HepG2 (cell line): ENCODE results near the gene RAB1B. TPM values are rescaled to one million over a fixed set of nuclear protein-coding genes. Genes with fewer than 3 reads are reported as not detected.
A peak's percentile ranks its signal among the peaks of the same experiment; 100 is the strongest.

Experiments
- ATF4 ChIP-seq, 2 experiments: fragments of 450-650 bp in 1 of 2; sonication (generic) in 1 of 2; formaldehyde crosslinking; IDR thresholded peaks; 2 replicates each; pipeline versions ENCODE4 v1.5.0 to v1.8.0; 2020 to 2022; ENCODE audit warnings: mild to moderate bottlenecking in 1 of 2, missing genetic modification reagents in 1 of 2
- ATF7 ChIP-seq, 2 experiments: fragments of 450-650 bp in 1 of 2; sonication (generic) in 1 of 2; formaldehyde crosslinking in 1 of 2; IDR thresholded peaks; 2 replicates each; pipeline versions ENCODE4 v1.4.0 to v1.6.1; 2016 to 2020; ENCODE audit warnings: antibody characterized with exemption in 1 of 2, mild to moderate bottlenecking in 1 of 2, missing genetic modification reagents in 1 of 2
- CHCHD3 ChIP-seq: sonication (generic); formaldehyde crosslinking; IDR thresholded peaks from 2 replicates; pipeline ENCODE4 v1.8.0; 2022; ENCODE audit warnings: mild to moderate bottlenecking, missing genetic modification reagents, moderate library complexity
- CREB1 ChIP-seq, 2 experiments: fragments of 450-650 bp in 1 of 2; IDR thresholded peaks; 2 replicates each; pipeline ENCODE4 v1.6.1; 2016 to 2017; ENCODE audit warnings: control low read depth in 1 of 2, mild to moderate bottlenecking in 1 of 2, missing compliant biosample characterization in 1 of 2, missing genetic modification characterization in 1 of 2
- GTF2F1 ChIP-seq: fragments of 150-350 bp; IDR thresholded peaks from 2 replicates; pipeline ENCODE4 v1.6.1; 2014; ENCODE audit warnings: low read length
- GTF3A ChIP-seq: sonication (generic); formaldehyde crosslinking; conservative IDR thresholded peaks from 2 replicates; pipeline ENCODE4 v1.4.0; 2020; ENCODE audit warnings: mild to moderate bottlenecking, missing genetic modification reagents
- HOMEZ ChIP-seq: IDR thresholded peaks from 2 replicates; pipeline ENCODE4 v1.6.1; 2016; ENCODE audit warnings: low read depth
- KMT2A ChIP-seq: sonication (generic); formaldehyde crosslinking; IDR thresholded peaks from 2 replicates; pipeline ENCODE4 v1.4.0; 2020; ENCODE audit warnings: missing genetic modification reagents
- MAFK ChIP-seq, 2 experiments: IDR thresholded peaks in 1 of 2; conservative IDR thresholded peaks in 1 of 2; 2 replicates each; pipeline ENCODE4 v1.6.1; 2011; ENCODE audit warnings: improper control_type of control experiment in 2 of 2, low read length in 2 of 2
- NRL ChIP-seq: sonication (generic); formaldehyde crosslinking; IDR thresholded peaks from 2 replicates; pipeline ENCODE4 v1.5.0; 2020; ENCODE audit warnings: missing genetic modification reagents, mild to moderate bottlenecking, moderate library complexity, borderline replicate concordance
- RBM39 ChIP-seq: fragments of 200-400 bp; formaldehyde crosslinking; IDR thresholded peaks from one replicate; pipeline ENCODE4 v1.6.1; 2018; ENCODE audit warnings: antibody characterized with exemption, mild to moderate bottlenecking, low read depth, low read length; ENCODE audit not compliant: poor library complexity, severe bottlenecking
- RFXAP ChIP-seq: sonication (generic); formaldehyde crosslinking; IDR thresholded peaks from 2 replicates; pipeline ENCODE4 v1.4.0; 2020; ENCODE audit warnings: missing genetic modification reagents, borderline replicate concordance
- RXRA ChIP-seq: sonication (generic); formaldehyde crosslinking; IDR thresholded peaks from 2 replicates; pipeline ENCODE4 v1.5.1; 2020; ENCODE audit warnings: missing genetic modification reagents
- SALL2 ChIP-seq: sonication (generic); formaldehyde crosslinking; IDR thresholded peaks from 2 replicates; pipeline ENCODE4 v1.8.1; 2023; ENCODE audit warnings: mild to moderate bottlenecking, missing genetic modification reagents, inconsistent platforms
- SP140L ChIP-seq: sonication (generic); formaldehyde crosslinking; IDR thresholded peaks from 2 replicates; pipeline ENCODE4 v1.4.0; 2020; ENCODE audit warnings: missing genetic modification reagents, borderline replicate concordance
- SP5 ChIP-seq: IDR thresholded peaks from 2 replicates; pipeline ENCODE4 v1.6.1; 2016; ENCODE audit warnings: low read depth, borderline replicate concordance
- TBL1XR1 ChIP-seq: fragments of 150-350 bp; IDR thresholded peaks from 2 replicates; pipeline ENCODE4 v1.6.1; 2014; ENCODE audit warnings: borderline replicate concordance, low read length; ENCODE audit not compliant: partially characterized antibody
- THAP11 ChIP-seq: IDR thresholded peaks from 2 replicates; pipeline ENCODE4 v1.6.1; 2016; ENCODE audit warnings: missing biosample characterization, missing genetic modification reagents
- XRCC5 ChIP-seq: fragments of 200-400 bp; formaldehyde crosslinking; optimal IDR thresholded peaks from 2 replicates; pipeline ENCODE3; 2017; ENCODE audit warnings: mild to moderate bottlenecking, low read length
- ZBTB42 ChIP-seq: sonication (generic); formaldehyde crosslinking; IDR thresholded peaks from 2 replicates; pipeline ENCODE4 v1.5.0; 2020; ENCODE audit warnings: mild to moderate bottlenecking, missing genetic modification reagents
- ZC3H13 ChIP-seq: sonication (generic); formaldehyde crosslinking; IDR thresholded peaks from 2 replicates; pipeline ENCODE4 v1.8.1; 2023; ENCODE audit warnings: mild to moderate bottlenecking, missing genetic modification reagents, moderate library complexity
- ZNF136 ChIP-seq: sonication (generic); formaldehyde crosslinking; IDR thresholded peaks from 2 replicates; pipeline ENCODE4 v1.8.1; 2022; ENCODE audit warnings: low read depth, mild to moderate bottlenecking, moderate library complexity, missing genetic modification reagents
- ZNF354B ChIP-seq: sonication (generic); formaldehyde crosslinking; IDR thresholded peaks from 2 replicates; pipeline ENCODE4 v1.8.0; 2022; ENCODE audit warnings: mild to moderate bottlenecking, missing genetic modification reagents
- ZNF691 ChIP-seq: sonication (generic); formaldehyde crosslinking; IDR thresholded peaks from 2 replicates; pipeline ENCODE4 v1.4.0; 2020; ENCODE audit warnings: missing genetic modification reagents, low read depth, mild to moderate bottlenecking, borderline replicate concordance
- ZNF781 ChIP-seq: sonication (generic); formaldehyde crosslinking; IDR thresholded peaks from 2 replicates; pipeline ENCODE4 v1.5.1; 2020; ENCODE audit warnings: borderline replicate concordance, mild to moderate bottlenecking, missing genetic modification reagents; ENCODE audit errors: not compliant biosample characterization
- ZNF792 ChIP-seq: IDR thresholded peaks from 2 replicates; pipeline ENCODE4 v1.6.1; 2016
- ZZZ3 ChIP-seq: sonication (generic); formaldehyde crosslinking; IDR thresholded peaks from 2 replicates; pipeline ENCODE4 v1.4.0; 2020; ENCODE audit warnings: missing genetic modification reagents, mild to moderate bottlenecking, borderline replicate concordance
- polyA plus RNA-seq, 8 experiments: library from polyadenylated mRNA; depleted of rRNA in 3 of 8; stranded (reverse) in 7 of 8; unstranded in 1 of 8; fragments of >200 nt; fragmentation: Illumina TruSeq in 4 of 8; extraction: Trizol in 4 of 8; gene quantifications; 2 replicates each; pipeline versions ENCODE4 v1.2.1 to v1.2.3, GENCODE V29; 2011 to 2016; ENCODE audit warnings: low read depth in 4 of 8, missing spikeins in 1 of 8, mixed read lengths in 1 of 8; ENCODE audit not compliant: insufficient read depth in 1 of 8
- total RNA-seq, 5 experiments: library from RNA; depleted of rRNA; stranded (reverse); fragments of >200 nt; fragmentation: Illumina TruSeq; extraction: Trizol; gene quantifications; 2 replicates each; pipeline ENCODE4 v1.2.3, GENCODE V29; 2016; ENCODE audit warnings: low read depth in 1 of 5

Gene RAB1B
- total and polyA plus RNA-seq, 2 of the 13 experiments (the other 11 are each of a cell fraction or from before 2014, with no cell fraction given), result 77.9 to 87.9 TPM

GRCh38 chr11:66289548-66290329 lies 21.3 kb downstream of the RAB1B start (continued):
- TF ChIP-seq ATF4 (CRISPR knock-in tag; IDR thresholded peaks at IDR 0.05) (peak in 1 of 2 experiments; percentile 41; a peak in 1 of 4 replicates), CREB1 (IDR thresholded peaks at IDR 0.05) (no peak), CREB1 (CRISPR knock-in tag; IDR thresholded peaks at IDR 0.05) (no peak), ATF7 (IDR thresholded peaks at IDR 0.05) (no peak), ATF7 (CRISPR knock-in tag; IDR thresholded peaks at IDR 0.05) (no peak), RBM39 (no peak), ZBTB42 (CRISPR knock-in tag) (no peak; the same call in 1 of the 2 replicates), GTF2F1 (no peak), ZNF691 (CRISPR knock-in tag) (peak; percentile 72; the same call in 1 of the 2 replicates), ZNF781 (CRISPR knock-in tag) (peak; percentile 90), CHCHD3 (peak; percentile 90; the same call in 1 of the 2 replicates), ZNF136 (no peak), SALL2 (CRISPR knock-in tag) (0 out of 2 replicates have a peak, but pooled peaks have one; percentile 15), ZZZ3 (CRISPR knock-in tag) (no peak; the same call in 1 of the 2 replicates), NRL (CRISPR knock-in tag) (peak; percentile 82), SP5 (CRISPR knock-in tag) (no peak), MAFK (conservative IDR thresholded peaks at IDR 0.05 in 1 of 2, IDR thresholded peaks at IDR 0.05 in 1 of 2; ENCODE audit: low read length in 2 of 2) (no peak), XRCC5 (peak; percentile 77), TBL1XR1 (no peak), KMT2A (CRISPR knock-in tag) (no peak), GTF3A (CRISPR knock-in tag) (no peak), RFXAP (CRISPR knock-in tag) (no peak), RXRA (CRISPR knock-in tag) (no peak), ZNF354B (CRISPR knock-in tag) (0 out of 2 replicates have a peak, but pooled peaks have one; percentile 57), SP140L (CRISPR knock-in tag) (no peak), HOMEZ (CRISPR knock-in tag) (no peak), ZNF792 (CRISPR knock-in tag) (peak; percentile 78), ZC3H13 (CRISPR knock-in tag) (peak; percentile 94; the same call in 1 of the 2 replicates), THAP11 (no peak)
